Sigmoid colon (tissue), 7 donors: ENCODE results near the gene PLCE1. TPM values are rescaled to one million over a fixed set of nuclear protein-coding genes. Genes with fewer than 3 reads are reported as not detected.

ENCODE experiments used
- DNase-seq: peaks from one replicate; pipeline ENCODE4 v3.0.0-alpha.2; 2019
- H3K27ac ChIP-seq, 4 donors: fragments of 200-600 bp; sonication (generic); one replicate each; pipeline ENCODE4 v1.5.1; 2016 to 2019; ENCODE audit warnings: mild to moderate bottlenecking in 1 of 4
- H3K27me3 ChIP-seq, 3 donors: fragments of 200-600 bp; sonication (generic); one replicate each; pipeline ENCODE4 v1.5.1; 2019; ENCODE audit warnings: mild to moderate bottlenecking in 1 of 3
- H3K36me3 ChIP-seq, 4 donors: fragments of 200-600 bp; sonication (generic); one replicate each; pipeline ENCODE4 v1.5.1; 2016 to 2019
- H3K4me1 ChIP-seq, 4 donors: fragments of 200-600 bp; sonication (generic); one replicate each; pipeline ENCODE4 v1.5.1; 2017 to 2019
- H3K4me3 ChIP-seq, 4 donors: fragments of 200-600 bp; sonication (generic); one replicate each; pipeline ENCODE4 v1.5.1; 2017 to 2019; ENCODE audit warnings: mild to moderate bottlenecking in 2 of 4, moderate library complexity in 1 of 4
- H3K9me3 ChIP-seq, 4 donors: fragments of 200-600 bp in 3 of 4; sonication (generic) in 3 of 4; one replicate each; pipeline versions ENCODE4 v1.5.1 to v1.6.1; 2013 to 2019
- EP300 ChIP-seq, 4 donors: sonication (generic); formaldehyde crosslinking; IDR thresholded peaks; one replicate each; pipeline ENCODE4 v1.6.1; 2017; ENCODE audit warnings: antibody characterized with exemption in 4 of 4
- POLR2A ChIP-seq, 2 donors: fragments of 450-650 bp; IDR thresholded peaks; one replicate each; pipeline ENCODE4 v1.6.1; 2016; ENCODE audit warnings: antibody characterized with exemption in 2 of 2, mild to moderate bottlenecking in 2 of 2, moderate library complexity in 2 of 2
- POLR2AphosphoS5 ChIP-seq, 4 donors: sonication (generic); formaldehyde crosslinking; IDR thresholded peaks; one replicate each; pipeline ENCODE4 v1.6.1; 2017; ENCODE audit warnings: antibody characterized with exemption in 4 of 4
- WGBS, 2 donors: extraction: QIAGEN DNeasy Blood & Tissue Kit; methylation state at CpG; one replicate each; pipeline ENCODE4 v1.1.7; 2013; 5-methylcytosine and 5-hydroxymethylcytosine counted together
- intact Hi-C: fragments of 100-400 bp; cut with DNase I; formaldehyde crosslinking; loops from one replicate; pipeline ENCODE4 v1.15.1; 2023
- polyA plus RNA-seq, 3 donors: library from polyadenylated mRNA; stranded (reverse); fragments of 200-250 nt; gene quantifications; one replicate each; pipeline ENCODE4 v1.2.3, GENCODE V29; 2013
- total RNA-seq, 4 donors: library from RNA; depleted of rRNA; stranded (reverse); fragments of >200 nt; gene quantifications; one replicate each; pipeline ENCODE4 v1.1.0, GENCODE V29; 2016
- TF ChIP-seq, protein P1 (sequence below), 4 experiments: fragments of 450-650 bp in 3 of 4; fragments of 200-600 bp in 1 of 4; IDR thresholded peaks; one replicate each; pipeline ENCODE4 v1.5.1; 2016 to 2019; ENCODE audit warnings: antibody characterized with exemption in 4 of 4, mild to moderate bottlenecking in 3 of 4, moderate library complexity in 2 of 4
- donor health status: healthy with polysubstance abuse.
- donor health status: Bipolar disorder and iron deficiency.
- donor health status: healthy.

Gene PLCE1
- total and polyA plus RNA-seq, 7 donors, result 6.0 to 12.4 (median 8.1) TPM

DNA sequence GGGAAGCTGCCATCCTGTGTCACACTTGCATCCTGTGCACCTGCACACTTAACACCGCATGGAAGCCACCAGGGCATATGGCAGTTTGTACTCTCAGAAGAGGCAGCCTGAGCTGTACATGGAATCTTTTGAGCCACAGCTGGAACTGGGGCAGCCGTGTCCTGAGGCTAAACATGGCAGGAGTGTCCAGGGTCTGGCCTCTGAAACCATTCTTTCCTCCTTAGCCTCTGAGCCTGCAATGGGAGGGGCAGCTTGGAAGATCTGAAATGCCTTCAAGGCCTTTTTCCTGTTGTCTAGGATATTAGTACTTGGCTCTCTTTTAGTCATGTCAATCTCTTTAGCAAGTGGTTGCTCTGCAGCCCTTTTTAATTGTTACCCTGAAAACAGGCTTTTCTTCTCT is 16.4 kb downstream of the PLCE1 start:
- no peaks in the 10 kb centered on the region for H3K9me3 ChIP-seq
- TF ChIP-seq EP300 (IDR thresholded peaks at IDR 0.05), result no peak
- WGBS, 2 donors, result 85 to 96% methylated on average over 2 of the region's 2 CpGs
- DNase-seq, result no peak
- intact Hi-C loops, result no loop called here
- no peaks in the 10 kb centered on the region for H3K27me3 ChIP-seq
- no peak overlapping the region for H3K4me3 ChIP-seq
- peaks cover 0 to 12% (median 7%) of the 10 kb centered on the region in 4 donors for H3K4me1 ChIP-seq
- no peaks in the 10 kb centered on the region for H3K36me3 ChIP-seq
- no peak overlapping the region for H3K27ac ChIP-seq

DNA sequence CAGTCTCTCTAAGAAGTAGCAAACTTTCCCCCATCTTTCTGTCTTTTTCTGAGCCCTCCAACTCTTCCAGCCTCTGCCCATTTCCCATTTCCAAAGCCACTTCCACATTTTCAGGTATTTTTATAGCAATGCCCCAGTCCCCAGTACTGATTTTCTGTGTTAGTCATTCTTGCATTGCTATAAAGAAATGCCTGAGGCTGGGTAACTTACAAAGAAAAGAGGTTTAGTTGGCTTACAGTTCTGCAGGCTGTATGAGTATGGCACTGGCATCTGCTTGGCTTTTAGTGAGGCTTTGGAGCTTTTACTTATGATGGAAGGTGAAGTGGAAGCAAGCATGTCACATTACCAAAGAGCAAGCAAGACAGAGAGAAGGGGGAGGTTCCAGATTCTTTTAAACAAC is 17.2 kb downstream of the PLCE1 start:
- intact Hi-C loops, result no loop called here
- DNase-seq, result no peak
- TF ChIP-seq, protein P1, sequence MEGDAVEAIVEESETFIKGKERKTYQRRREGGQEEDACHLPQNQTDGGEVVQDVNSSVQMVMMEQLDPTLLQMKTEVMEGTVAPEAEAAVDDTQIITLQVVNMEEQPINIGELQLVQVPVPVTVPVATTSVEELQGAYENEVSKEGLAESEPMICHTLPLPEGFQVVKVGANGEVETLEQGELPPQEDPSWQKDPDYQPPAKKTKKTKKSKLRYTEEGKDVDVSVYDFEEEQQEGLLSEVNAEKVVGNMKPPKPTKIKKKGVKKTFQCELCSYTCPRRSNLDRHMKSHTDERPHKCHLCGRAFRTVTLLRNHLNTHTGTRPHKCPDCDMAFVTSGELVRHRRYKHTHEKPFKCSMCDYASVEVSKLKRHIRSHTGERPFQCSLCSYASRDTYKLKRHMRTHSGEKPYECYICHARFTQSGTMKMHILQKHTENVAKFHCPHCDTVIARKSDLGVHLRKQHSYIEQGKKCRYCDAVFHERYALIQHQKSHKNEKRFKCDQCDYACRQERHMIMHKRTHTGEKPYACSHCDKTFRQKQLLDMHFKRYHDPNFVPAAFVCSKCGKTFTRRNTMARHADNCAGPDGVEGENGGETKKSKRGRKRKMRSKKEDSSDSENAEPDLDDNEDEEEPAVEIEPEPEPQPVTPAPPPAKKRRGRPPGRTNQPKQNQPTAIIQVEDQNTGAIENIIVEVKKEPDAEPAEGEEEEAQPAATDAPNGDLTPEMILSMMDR (IDR thresholded peaks at IDR 0.05), result no peak
- TF ChIP-seq POLR2AphosphoS5 (IDR thresholded peaks at IDR 0.05), result no peak
- TF ChIP-seq POLR2A (IDR thresholded peaks at IDR 0.05), result no peak
- TF ChIP-seq EP300 (IDR thresholded peaks at IDR 0.05), result no peak

DNA sequence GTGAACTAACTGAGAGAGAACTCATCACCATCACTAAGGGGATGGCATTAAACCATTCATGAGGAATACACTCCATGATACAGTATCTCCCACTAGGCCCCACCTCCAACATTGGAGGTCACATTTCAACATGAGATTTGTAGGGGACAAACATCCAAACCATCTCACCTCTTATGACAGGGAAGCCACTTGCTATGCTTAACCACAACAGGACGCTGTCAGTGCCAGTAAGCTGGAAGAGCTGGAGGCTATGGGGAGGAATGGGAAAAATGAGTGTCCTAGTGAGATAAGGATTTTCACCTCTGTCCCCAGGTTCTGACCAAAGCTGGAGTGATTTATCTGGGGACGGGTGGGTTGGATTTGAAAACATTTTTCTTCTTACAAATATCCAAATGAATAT is 17.6 kb downstream of the PLCE1 start:
- no peak overlapping the region for H3K4me3 ChIP-seq
- TF ChIP-seq EP300 (IDR thresholded peaks at IDR 0.05) (no peak), POLR2AphosphoS5 (IDR thresholded peaks at IDR 0.05) (no peak), POLR2A (IDR thresholded peaks at IDR 0.05) (no peak)
- TF ChIP-seq, protein P1 (IDR thresholded peaks at IDR 0.05), result no peak
- intact Hi-C loops, result no loop called here
- no peak overlapping the region for H3K27ac ChIP-seq
- no peaks in the 10 kb centered on the region for H3K36me3 ChIP-seq
- H3K9me3 ChIP-seq, result no peaks in the 10 kb centered on the region
- 86 to 91% methylated on average over 2 of the region's 2 CpGs for whole genome bisulfite sequencing, 2 donors
- peaks cover 0 to 11% (median 7%) of the 10 kb centered on the region in 4 donors for H3K4me1 ChIP-seq
- no peaks in the 10 kb centered on the region for H3K27me3 ChIP-seq
- DNase-seq, result no peak

More for the DNA sequence above, 17.2 kb downstream of the PLCE1 start:
- Histone ChIP-seq H3K27ac (no peak overlapping the region), H3K9me3 (no peaks in the 10 kb centered on the region), H3K4me1 (peaks cover 0 to 12% (median 7%) of the 10 kb centered on the region in 4 donors), H3K4me3 (no peak overlapping the region), H3K36me3 (no peaks in the 10 kb centered on the region), H3K27me3 (no peaks in the 10 kb centered on the region)

DNA sequence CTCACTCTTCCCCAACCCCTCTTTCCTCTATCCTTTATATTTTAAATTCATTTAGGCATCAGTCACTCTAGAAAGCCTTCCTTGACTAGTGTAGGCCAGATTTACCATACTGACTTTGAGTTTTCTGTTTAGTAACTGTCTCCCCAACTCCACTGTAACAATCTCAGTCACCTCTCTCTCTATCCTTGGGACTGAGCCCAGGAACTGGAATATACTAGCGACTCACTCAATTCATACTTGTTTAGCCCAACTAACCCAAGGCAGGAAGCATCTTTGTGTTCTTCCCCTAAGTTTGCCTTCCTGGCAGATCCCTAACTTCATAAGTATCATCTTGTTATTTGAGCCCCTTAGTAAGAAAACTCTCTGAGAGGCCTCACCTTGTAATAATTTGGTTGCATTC is 19.1 kb downstream of the PLCE1 start:
- WGBS, 2 donors, result 88 to 89% methylated on average over 1 of the region's 1 CpG
- no peaks in the 10 kb centered on the region for H3K36me3 ChIP-seq
- no peak overlapping the region for H3K4me3 ChIP-seq
- intact Hi-C loops, result no loop called here
- TF ChIP-seq EP300 (IDR thresholded peaks at IDR 0.05) (no peak), POLR2A (IDR thresholded peaks at IDR 0.05) (no peak), POLR2AphosphoS5 (IDR thresholded peaks at IDR 0.05) (no peak)
- TF ChIP-seq, protein P1 (IDR thresholded peaks at IDR 0.05), result no peak
- DNase-seq, result no peak
- H3K27ac ChIP-seq, result no peak overlapping the region
- H3K9me3 ChIP-seq, result no peaks in the 10 kb centered on the region
- no peaks in the 10 kb centered on the region for H3K27me3 ChIP-seq
- no peaks in the 10 kb centered on the region for H3K4me1 ChIP-seq

DNA sequence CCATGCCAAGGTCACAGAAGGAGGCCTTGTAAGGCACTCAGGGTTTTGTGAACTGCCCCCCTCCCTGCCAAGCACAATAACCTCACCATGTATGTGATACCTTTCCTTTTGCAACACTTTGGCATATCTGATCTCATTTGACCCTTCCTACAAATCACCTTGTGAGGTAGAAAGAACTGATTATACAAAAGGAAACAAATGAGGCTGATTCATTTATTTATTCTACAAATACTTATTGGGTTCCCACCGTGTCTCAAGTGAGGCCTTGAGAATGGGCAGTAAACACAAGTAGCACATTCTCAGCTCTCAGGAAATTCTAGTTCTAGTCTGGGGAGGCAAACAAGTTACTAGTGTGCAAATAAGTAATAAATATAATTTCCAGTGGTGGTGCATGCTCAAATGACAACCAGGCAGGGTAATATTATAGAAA is 19.6 kb downstream of the PLCE1 start:
- Histone ChIP-seq H3K4me1 (no peaks in the 10 kb centered on the region), H3K9me3 (no peaks in the 10 kb centered on the region), H3K27ac (no peak overlapping the region), H3K4me3 (no peak overlapping the region), H3K27me3 (no peaks in the 10 kb centered on the region), H3K36me3 (no peaks in the 10 kb centered on the region)
- TF ChIP-seq POLR2AphosphoS5 (IDR thresholded peaks at IDR 0.05), result no peak
- no peak for TF ChIP-seq EP300 (IDR thresholded peaks at IDR 0.05)
- TF ChIP-seq, protein P1 (IDR thresholded peaks at IDR 0.05), result no peak
- no peak for TF ChIP-seq POLR2A (IDR thresholded peaks at IDR 0.05)
- intact Hi-C loops, result no loop called here
- 9 to 38% methylated on average over 1 of the region's 1 CpG for WGBS, 2 donors
- no peak for DNase-seq
